ENCODE results near the gene PDE4D.
"Not testable (repeated sequence)": the region's sequence is repeated elsewhere in the genome, so short reads cannot be mapped to it uniquely, and the experiment has no call there.

The PDE4D gene

GRCh38 chr5:59596586-59597350 is 296.8 kb downstream of the PDE4D start:
- no peaks in the 10 kb centered on the region for H3K4me1 ChIP-seq (ENCODE audit: control insufficient read depth, insufficient read depth, low read length)
- whole genome bisulfite sequencing, 2 experiments = 90 to 98% methylated on average over 2 of the region's 2 CpGs
- no peak overlapping the region for H3K27ac ChIP-seq (ENCODE audit: insufficient read depth, low read depth, low read length, poor library complexity, severe bottlenecking)
- H3K9me3 ChIP-seq (ENCODE audit: control insufficient read depth, low read length) = no peaks in the 10 kb centered on the region
- no peak overlapping the region for H3K4me3 ChIP-seq (ENCODE audit: insufficient read depth, low read depth, low read length)
- H3K27me3 ChIP-seq (ENCODE audit: control insufficient read depth, insufficient read depth, low read length, poor library complexity, severe bottlenecking) = no peaks in the 10 kb centered on the region
- H3K36me3 ChIP-seq (ENCODE audit: control insufficient read depth, insufficient read depth, low read length) = no peaks in the 10 kb centered on the region

GRCh38 chr5:59594118-59594517 is 299.4 kb downstream of the PDE4D start:
- not testable (repeated sequence) for H3K36me3 ChIP-seq (ENCODE audit: control insufficient read depth, insufficient read depth, low read length); H3K27ac ChIP-seq (ENCODE audit: insufficient read depth, low read depth, low read length, poor library complexity, severe bottlenecking); H3K27me3 ChIP-seq (ENCODE audit: control insufficient read depth, insufficient read depth, low read length, poor library complexity, severe bottlenecking); H3K9me3 ChIP-seq (ENCODE audit: control insufficient read depth, low read length); H3K4me3 ChIP-seq (ENCODE audit: insufficient read depth, low read depth, low read length); H3K4me1 ChIP-seq (ENCODE audit: control insufficient read depth, insufficient read depth, low read length)
- WGBS, 2 experiments = 92 to 93% methylated on average over 4 to 5 of the region's 5 CpGs

GRCh38 chr5:59593439-59594007 is 300.0 kb downstream of the PDE4D start:
- no peaks in the 10 kb centered on the region for H3K9me3 ChIP-seq (ENCODE audit: control insufficient read depth, low read length)
- no peak overlapping the region for H3K4me3 ChIP-seq (ENCODE audit: insufficient read depth, low read depth, low read length)
- no peaks in the 10 kb centered on the region for H3K36me3 ChIP-seq (ENCODE audit: control insufficient read depth, insufficient read depth, low read length)
- H3K27me3 ChIP-seq (ENCODE audit: control insufficient read depth, insufficient read depth, low read length, poor library complexity, severe bottlenecking) = no peaks in the 10 kb centered on the region
- no peaks in the 10 kb centered on the region for H3K4me1 ChIP-seq (ENCODE audit: control insufficient read depth, insufficient read depth, low read length)
- 94 to 98% methylated on average over 2 of the region's 2 CpGs for WGBS, 2 experiments
- no peak overlapping the region for H3K27ac ChIP-seq (ENCODE audit: insufficient read depth, low read depth, low read length, poor library complexity, severe bottlenecking)

- H3K27me3 ChIP-seq (ENCODE audit: control insufficient read depth, insufficient read depth, low read length, poor library complexity, severe bottlenecking) = no peaks in the 10 kb centered on the region
- H3K9me3 ChIP-seq (ENCODE audit: control insufficient read depth, low read length) = no peaks in the 10 kb centered on the region
- no peaks in the 10 kb centered on the region for H3K36me3 ChIP-seq (ENCODE audit: control insufficient read depth, insufficient read depth, low read length)
- peaks cover 8% of the 10 kb centered on the region for H3K4me1 ChIP-seq (ENCODE audit: control insufficient read depth, insufficient read depth, low read length)
- H3K27ac ChIP-seq (ENCODE audit: insufficient read depth, low read depth, low read length, poor library complexity, severe bottlenecking) = no peak overlapping the region
- no peak overlapping the region for H3K4me3 ChIP-seq (ENCODE audit: insufficient read depth, low read depth, low read length)
- WGBS, 2 experiments = 86 to 90% methylated on average over 3 of the region's 3 CpGs
These were observed 301.4 kb downstream of the PDE4D start for GRCh38 chr5:59592101-59592500.

GRCh38 chr5:59591162-59591561 is 302.4 kb downstream of the PDE4D start:
- Histone ChIP-seq H3K27ac (ENCODE audit: insufficient read depth, low read depth, low read length, poor library complexity, severe bottlenecking) (no peak overlapping the region), H3K4me3 (ENCODE audit: insufficient read depth, low read depth, low read length) (no peak overlapping the region), H3K27me3 (ENCODE audit: control insufficient read depth, insufficient read depth, low read length, poor library complexity, severe bottlenecking) (no peaks in the 10 kb centered on the region), H3K36me3 (ENCODE audit: control insufficient read depth, insufficient read depth, low read length) (no peaks in the 10 kb centered on the region), H3K4me1 (ENCODE audit: control insufficient read depth, insufficient read depth, low read length) (peaks cover 8% of the 10 kb centered on the region), H3K9me3 (ENCODE audit: control insufficient read depth, low read length) (no peaks in the 10 kb centered on the region)

- H3K4me1 ChIP-seq (ENCODE audit: control insufficient read depth, insufficient read depth, low read length) = peaks cover 13% of the 10 kb centered on the region
- H3K27me3 ChIP-seq (ENCODE audit: control insufficient read depth, insufficient read depth, low read length, poor library complexity, severe bottlenecking) = no peaks in the 10 kb centered on the region
- H3K4me3 ChIP-seq (ENCODE audit: insufficient read depth, low read depth, low read length) = no peak overlapping the region
- no peaks in the 10 kb centered on the region for H3K9me3 ChIP-seq (ENCODE audit: control insufficient read depth, low read length)
- no peak overlapping the region for H3K27ac ChIP-seq (ENCODE audit: insufficient read depth, low read depth, low read length, poor library complexity, severe bottlenecking)
- H3K36me3 ChIP-seq (ENCODE audit: control insufficient read depth, insufficient read depth, low read length) = no peaks in the 10 kb centered on the region
These were observed 304.6 kb downstream of the PDE4D start for GRCh38 chr5:59588922-59589321.

GRCh38 chr5:59587489-59588337 is 305.8 kb downstream of the PDE4D start:
- no peak overlapping the region for H3K4me3 ChIP-seq (ENCODE audit: insufficient read depth, low read depth, low read length)
- WGBS, 2 experiments = 18 to 22% methylated on average over 15 to 17 of the region's 17 CpGs
- no peaks in the 10 kb centered on the region for H3K36me3 ChIP-seq (ENCODE audit: control insufficient read depth, insufficient read depth, low read length)
- H3K4me1 ChIP-seq (ENCODE audit: control insufficient read depth, insufficient read depth, low read length) = peaks cover 17% of the 10 kb centered on the region
- H3K9me3 ChIP-seq (ENCODE audit: control insufficient read depth, low read length) = no peaks in the 10 kb centered on the region
- no peaks in the 10 kb centered on the region for H3K27me3 ChIP-seq (ENCODE audit: control insufficient read depth, insufficient read depth, low read length, poor library complexity, severe bottlenecking)
- H3K27ac ChIP-seq (ENCODE audit: insufficient read depth, low read depth, low read length, poor library complexity, severe bottlenecking) = no peak overlapping the region

GRCh38 chr5:59586841-59587240 is 306.7 kb downstream of the PDE4D start:
- Histone ChIP-seq H3K27ac (ENCODE audit: insufficient read depth, low read depth, low read length, poor library complexity, severe bottlenecking) (no peak overlapping the region), H3K27me3 (ENCODE audit: control insufficient read depth, insufficient read depth, low read length, poor library complexity, severe bottlenecking) (no peaks in the 10 kb centered on the region), H3K4me3 (ENCODE audit: insufficient read depth, low read depth, low read length) (no peak overlapping the region), H3K36me3 (ENCODE audit: control insufficient read depth, insufficient read depth, low read length) (no peaks in the 10 kb centered on the region), H3K4me1 (ENCODE audit: control insufficient read depth, insufficient read depth, low read length) (peaks cover 17% of the 10 kb centered on the region), H3K9me3 (ENCODE audit: control insufficient read depth, low read length) (no peaks in the 10 kb centered on the region)
- WGBS, 2 experiments = 87 to 91% methylated on average over 5 of the region's 5 CpGs

GRCh38 chr5:59584858-59585846 is 308.4 kb downstream of the PDE4D start:
- WGBS, 2 experiments = 89 to 94% methylated on average over 6 of the region's 6 CpGs

More at GRCh38 chr5:59584858-59585846, 308.4 kb downstream of the PDE4D start:
- Histone ChIP-seq H3K4me3 (ENCODE audit: insufficient read depth, low read depth, low read length) (no peak overlapping the region), H3K36me3 (ENCODE audit: control insufficient read depth, insufficient read depth, low read length) (no peaks in the 10 kb centered on the region), H3K4me1 (ENCODE audit: control insufficient read depth, insufficient read depth, low read length) (peaks cover 17% of the 10 kb centered on the region), H3K27me3 (ENCODE audit: control insufficient read depth, insufficient read depth, low read length, poor library complexity, severe bottlenecking) (no peaks in the 10 kb centered on the region), H3K27ac (ENCODE audit: insufficient read depth, low read depth, low read length, poor library complexity, severe bottlenecking) (no peak overlapping the region), H3K9me3 (ENCODE audit: control insufficient read depth, low read length) (no peaks in the 10 kb centered on the region)
